HG03095 (cell line): Measurements from ENCODE around the gene FAM53A.
"Not testable (repeated sequence)": the region's sequence is repeated elsewhere in the genome, so short reads cannot be mapped to it uniquely, and the experiment has no call there.

ENCODE experiments used
- ATAC-seq: cut with Tn5 transposase; IDR thresholded peaks from one replicate; pipeline ENCODE4 v1.9.1; 2021; ENCODE audit warnings: moderate library complexity; ENCODE audit not compliant: unreplicated experiment

Gene FAM53A

GRCh38 chr4:1686440-1687036, 2.4 kb upstream of the FAM53A start:
- no peak for ATAC-seq

DNA sequence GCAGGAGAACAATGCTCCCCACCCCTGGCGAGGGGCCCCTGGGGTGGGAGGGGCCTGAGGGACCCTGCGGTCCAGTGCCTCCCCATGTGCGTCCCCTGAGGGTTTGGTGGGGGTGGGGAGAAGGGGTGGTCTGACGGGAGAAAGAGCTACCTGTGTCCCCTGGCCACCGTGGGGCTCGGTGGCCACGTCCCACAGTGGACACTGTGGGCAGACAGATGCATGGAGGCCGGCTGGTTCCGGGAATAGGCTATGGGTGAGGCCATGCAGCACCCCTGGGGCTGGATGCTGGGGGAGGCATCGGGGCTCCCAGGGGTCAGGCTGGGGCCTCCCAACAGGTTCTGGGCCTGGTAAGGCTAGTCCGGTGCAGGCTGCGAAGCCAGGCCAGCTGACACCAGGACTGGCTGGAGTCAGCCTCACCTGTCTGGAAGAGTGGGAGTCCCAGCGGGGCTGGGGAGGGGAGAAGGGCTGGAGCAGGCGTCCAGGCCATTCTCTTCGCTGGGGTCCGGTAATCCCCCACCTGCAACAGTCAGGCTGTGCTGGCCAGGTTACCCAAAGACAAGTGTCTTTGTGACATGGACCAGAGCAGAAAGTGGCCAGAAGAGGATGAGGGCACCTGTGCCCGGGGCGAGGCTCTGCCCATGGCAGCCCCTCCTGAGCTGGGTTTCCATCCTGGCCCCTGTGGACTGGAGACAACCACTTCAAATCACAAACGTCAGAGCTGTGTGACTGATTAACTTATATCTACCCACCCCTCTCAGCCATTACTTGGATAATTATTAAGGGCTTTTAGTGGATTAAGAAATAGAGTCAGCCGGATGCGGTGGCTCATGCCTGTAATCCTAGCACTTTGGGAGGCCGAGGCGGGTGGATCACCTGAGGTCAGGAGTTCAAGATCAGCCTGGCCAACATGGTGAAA, 1.4 kb upstream of the FAM53A start:
- ATAC-seq: no peak

DNA sequence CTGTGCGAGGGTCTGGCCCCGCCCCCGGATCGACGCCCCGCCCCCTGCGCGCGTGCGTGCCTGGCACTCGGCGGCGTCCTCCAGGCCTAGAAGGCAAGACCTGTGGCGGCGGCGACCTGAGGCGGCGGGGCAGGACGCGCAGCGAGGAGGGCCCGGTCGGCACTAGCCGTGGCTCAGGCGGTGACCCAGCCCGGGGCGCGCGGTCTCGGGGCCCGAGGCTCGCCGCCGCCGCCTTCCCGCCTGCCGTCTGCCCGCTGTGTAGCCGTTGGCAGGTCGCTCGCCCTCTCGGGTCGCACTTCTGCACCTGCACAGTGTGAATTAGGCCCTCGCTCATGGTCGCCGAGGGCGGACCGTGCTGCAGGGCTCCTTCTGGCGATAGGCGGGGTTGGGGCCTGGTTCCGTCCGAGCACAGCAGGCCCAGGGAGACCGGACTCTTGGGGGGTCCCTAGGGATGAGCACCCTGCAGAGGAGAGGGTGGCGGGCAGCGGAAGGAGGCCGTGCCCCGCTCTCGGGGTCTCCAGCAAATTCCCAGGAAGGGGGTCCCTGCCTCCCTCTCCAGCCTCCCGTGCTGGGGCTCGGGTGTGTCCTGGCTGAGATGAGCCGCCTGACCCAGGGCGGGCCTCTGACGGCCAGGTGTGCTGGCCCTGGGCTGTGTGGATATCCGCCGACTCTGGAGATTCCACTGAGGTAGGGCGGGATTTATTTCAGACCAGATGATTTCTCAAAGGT, 557 bp upstream of the FAM53A start:
- ATAC-seq: peak; percentile 10

DNA sequence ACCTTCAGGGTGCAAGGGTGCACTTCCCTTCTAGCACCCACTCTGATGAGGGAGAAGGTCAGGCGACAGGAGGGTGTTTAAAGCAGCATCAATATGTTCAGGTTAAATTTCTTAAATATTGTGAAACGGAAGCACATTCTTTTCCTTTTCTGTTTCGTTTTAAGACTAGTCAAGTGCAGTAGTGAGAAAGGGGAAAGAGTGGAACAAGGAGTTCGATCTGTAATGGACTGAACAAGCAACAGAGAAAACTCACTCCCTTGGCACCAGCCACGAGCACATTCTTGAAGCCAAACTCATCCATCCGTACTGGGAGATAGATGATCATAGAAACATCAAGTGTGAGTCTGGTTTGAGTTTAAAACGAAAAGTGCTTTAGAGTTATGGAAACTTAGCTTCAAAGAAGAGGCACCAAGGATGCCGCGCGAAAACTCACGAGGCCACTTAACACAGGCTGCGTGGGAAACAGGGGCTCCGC, 815 bp downstream of the FAM53A start:
- ATAC-seq: no peak

DNA sequence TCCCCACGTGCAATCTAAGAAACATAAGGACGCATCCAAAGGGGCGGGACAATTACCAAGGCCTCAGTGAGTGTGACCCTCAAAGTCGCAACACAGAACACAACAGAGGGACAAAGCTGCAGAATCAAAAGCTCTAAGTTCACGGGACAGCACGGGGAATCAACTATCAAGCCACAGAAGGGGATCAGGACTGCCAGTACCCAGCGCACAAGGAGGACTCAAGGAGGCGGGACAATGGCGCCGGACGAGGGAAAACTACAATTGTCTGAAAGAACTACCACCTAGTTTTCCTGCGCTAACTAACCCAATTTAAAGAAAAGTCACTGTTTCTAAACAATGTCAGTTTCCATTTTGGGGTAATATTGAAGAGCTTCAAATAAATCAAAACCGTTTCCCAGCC, 1.3 kb downstream of the FAM53A start:
- no peak for ATAC-seq

DNA sequence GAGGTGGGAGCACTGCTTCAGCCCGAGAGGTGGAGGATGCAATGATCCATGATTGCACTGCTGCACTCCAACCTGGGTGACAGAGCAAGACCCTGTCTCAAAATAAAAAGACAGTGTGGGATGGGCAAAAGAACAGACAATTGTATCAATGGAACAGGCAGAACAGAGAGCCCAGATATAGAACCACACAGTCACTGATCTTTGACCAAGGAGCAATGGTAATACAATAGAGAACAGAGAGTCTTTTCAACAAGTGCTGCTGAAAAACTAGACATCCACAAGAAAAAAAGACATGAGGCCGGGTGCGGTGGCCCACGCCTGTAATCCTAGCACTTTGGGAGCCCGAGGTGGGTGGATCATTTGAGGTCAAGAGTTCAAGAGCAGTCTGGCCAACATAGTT, 5.9 kb downstream of the FAM53A start:
- no peak for ATAC-seq

DNA sequence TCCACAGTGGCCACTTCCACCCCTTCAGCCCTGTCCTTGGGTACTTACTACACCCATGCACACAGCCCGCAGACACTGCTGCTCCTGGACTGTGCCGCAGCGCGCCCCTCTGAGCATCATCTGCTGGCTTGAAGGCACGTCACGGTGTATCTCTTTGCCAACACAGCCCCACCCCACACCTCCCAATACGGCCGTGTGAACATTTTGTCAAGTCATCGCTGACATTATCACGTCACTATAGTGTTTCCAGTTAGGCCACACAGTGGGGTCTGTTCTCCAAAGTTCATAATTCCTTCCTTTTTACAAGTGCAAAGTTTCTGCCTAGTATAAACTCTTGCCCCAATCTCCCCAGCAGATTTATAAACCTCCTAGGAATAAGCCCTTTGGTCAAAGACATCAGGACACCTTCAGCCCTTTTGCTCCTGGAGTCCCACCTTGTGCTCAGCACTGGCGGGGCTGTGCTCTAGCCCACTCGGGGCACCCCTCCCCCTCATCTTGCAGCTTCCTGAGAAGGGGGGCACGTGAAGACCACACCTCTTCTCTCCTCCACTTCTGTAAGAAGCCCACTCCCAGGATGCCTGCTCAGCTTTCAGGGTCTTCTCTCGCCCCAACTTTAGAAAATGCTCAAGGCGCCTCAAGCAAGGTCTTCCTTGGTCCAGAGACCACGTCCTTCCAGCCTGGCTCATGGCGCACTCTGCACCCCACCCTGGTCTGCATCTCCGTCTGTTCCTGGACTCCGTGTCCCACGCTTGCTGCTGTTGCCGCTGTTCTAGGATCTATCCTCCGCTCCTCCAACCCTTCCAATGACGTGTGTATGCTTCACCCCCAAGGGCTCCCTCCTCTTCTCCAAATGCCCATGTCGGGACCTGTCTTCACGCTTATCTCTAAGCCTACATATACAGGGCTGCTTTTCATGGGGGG, 7.2 kb downstream of the FAM53A start:
- ATAC-seq: no peak

DNA sequence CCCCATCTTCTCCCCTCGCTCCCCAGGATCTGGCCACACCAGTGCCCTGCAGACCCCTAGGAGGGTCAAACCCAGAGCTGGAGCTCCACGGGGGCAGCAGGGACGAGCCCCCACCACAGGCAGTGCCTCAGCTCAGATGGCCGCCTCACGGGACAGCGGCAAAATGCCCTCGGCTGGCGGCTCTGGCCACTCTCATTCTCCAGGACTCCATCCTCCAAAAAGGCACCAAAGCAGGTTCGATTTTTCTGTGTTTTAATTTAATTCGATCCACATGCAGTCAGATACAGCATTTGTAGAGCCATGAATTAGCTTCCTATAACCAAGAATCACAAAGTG, 8.3 kb downstream of the FAM53A start:
- ATAC-seq: no peak

GRCh38 chr4:1675136-1675801, 8.8 kb downstream of the FAM53A start:
- ATAC-seq: no peak

- ATAC-seq: no peak
Observed at GRCh38 chr4:1674682-1675081, 9.4 kb downstream of the FAM53A start.

DNA sequence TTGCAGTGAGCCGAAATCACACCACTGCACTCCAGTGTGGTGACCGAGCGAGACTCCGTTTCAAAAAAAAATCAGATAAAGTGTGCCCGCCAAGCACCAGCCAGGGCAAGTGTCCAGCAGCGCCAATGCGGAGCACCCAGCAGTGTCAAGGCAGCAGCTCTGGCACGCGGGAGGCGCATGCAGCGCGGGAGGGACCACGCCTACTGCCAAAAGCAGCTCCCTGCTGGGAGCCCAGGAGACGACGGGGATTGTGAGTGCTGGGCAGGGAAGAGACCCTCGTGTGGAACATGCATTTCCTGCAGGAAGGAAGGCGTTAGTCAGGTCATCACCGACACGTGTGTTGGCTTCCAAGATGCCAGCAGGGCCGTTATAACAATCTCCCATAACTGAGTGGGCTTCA, 10.4 kb downstream of the FAM53A start:
- ATAC-seq: no peak

- not testable (repeated sequence) for ATAC-seq
Observed at GRCh38 chr4:1671011-1671410, 13.1 kb downstream of the FAM53A start.

DNA sequence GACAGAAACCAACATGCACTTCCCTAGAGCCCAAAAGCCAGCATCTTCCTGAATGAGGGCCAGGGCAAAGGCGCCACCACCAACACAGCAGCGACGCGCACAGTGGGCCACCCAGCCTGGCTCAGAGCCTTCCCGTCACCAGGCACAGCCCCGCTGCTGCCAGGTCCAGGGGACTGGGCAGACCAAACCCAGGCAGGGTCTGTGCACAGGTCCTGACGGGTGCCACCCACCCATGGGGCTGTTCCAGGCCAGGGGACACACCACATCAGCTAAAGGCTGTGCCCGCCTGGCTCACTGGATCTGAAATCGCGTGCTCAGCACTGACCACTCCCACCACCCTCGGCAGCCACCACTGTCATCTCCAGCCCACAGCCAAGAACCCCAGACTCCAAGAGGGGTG, 13.8 kb downstream of the FAM53A start:
- ATAC-seq: no peak

GRCh38 chr4:1669850-1670249, 14.3 kb downstream of the FAM53A start:
- no peak for ATAC-seq

DNA sequence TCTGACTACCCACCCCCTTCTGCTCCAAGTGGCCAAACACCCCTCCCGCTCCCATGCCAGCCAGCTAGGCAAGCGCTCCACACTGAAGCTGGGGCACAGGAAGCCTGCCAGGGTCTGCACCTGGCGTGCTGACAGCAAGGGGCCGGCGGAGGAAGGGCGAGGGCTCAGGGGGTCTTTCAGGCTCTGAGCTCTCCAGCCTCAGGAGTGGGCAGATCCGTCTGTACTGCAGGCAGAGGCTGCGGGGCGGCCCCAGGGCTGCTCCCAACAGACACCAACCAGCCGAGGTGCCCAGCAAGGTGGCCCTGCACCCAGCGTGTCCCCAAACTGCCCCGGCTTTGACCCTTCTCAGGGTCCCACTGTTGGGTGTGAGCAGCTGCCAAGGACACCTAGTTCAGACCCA, 14.8 kb downstream of the FAM53A start:
- no peak for ATAC-seq

DNA sequence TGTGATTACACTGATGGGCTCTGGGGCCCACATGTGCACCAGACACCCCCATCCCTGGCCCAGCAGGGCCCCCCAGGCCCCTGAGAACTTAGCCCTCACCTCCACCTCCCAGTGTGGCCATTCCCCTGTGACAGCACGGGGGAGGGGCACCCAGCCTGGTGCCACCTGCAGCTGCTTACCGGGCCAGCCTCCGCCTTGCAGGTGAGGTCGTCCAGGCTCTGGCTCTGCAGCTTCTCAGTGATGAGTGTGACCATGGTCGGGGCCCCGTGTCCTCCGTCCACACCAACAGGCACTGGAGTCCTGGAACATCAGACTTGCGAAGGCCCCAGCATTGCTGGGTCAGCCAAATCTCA, 15.6 kb downstream of the FAM53A start:
- no peak for ATAC-seq

- no peak for ATAC-seq
Observed at GRCh38 chr4:1667273-1667672, 16.8 kb downstream of the FAM53A start.

- ATAC-seq: no peak
Observed at GRCh38 chr4:1666391-1666790, 17.7 kb downstream of the FAM53A start.

DNA sequence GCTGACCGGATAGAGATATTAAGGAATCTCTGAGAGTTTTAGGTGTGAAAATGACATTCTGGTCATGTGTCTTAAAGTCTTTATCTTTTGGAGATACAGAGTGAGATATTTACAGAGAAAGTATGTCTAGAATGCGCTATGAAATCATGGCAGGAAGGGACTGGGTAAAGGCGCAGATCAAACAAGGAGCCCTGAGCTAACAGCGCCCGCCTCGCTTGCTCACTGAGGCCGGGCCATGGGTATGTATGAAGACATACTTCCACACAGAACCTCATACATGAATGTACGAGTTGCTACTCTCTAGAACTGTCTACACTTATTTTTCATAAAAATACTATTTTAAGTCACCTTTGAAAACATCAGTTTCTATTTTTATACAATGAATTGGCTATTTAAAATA, 20.0 kb downstream of the FAM53A start:
- no peak for ATAC-seq

DNA sequence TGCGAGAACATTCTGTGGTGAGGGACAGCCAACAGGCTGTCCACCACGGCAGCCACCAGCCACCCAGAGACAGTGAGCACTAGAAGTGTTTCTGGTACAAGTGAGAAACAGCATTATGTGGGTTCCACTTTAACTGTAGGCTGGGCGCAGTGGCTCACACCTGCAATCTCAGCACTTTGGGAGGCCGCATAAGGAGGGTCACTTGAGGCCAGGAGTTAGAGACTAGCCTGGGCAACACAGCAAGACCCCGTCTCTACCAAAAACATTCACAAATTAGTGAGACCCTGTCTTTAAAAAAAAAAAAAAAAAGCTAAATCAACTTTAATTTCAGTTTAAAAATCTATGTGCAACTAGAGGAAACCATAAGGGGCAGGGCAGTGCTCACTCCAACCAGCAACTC, 20.6 kb downstream of the FAM53A start:
- no peak for ATAC-seq
